WERI-Rb-1 (cell line): ENCODE results near the gene SUN1.

Experiments used
- DNase-seq: peaks from one replicate; pipeline ENCODE4 v3.0.0-alpha.2; 2020
- H3K27ac ChIP-seq: fragments of 250-450 bp; sonication (Bioruptor Pico); 2 replicates; pipeline ENCODE4 v1.5.1; 2020; ENCODE audit warnings: mild to moderate bottlenecking, moderate library complexity
- H3K27me3 ChIP-seq: fragments of 250-450 bp; sonication (Bioruptor Pico); 2 replicates; pipeline ENCODE4 v1.5.1; 2021; ENCODE audit warnings: mild to moderate bottlenecking, low read depth, moderate library complexity; ENCODE audit not compliant: insufficient read depth, severe bottlenecking
- H3K36me3 ChIP-seq: fragments of 250-450 bp; sonication (Bioruptor Pico); 2 replicates; pipeline ENCODE4 v1.5.1; 2020; ENCODE audit warnings: mild to moderate bottlenecking, moderate library complexity
- H3K4me3 ChIP-seq: 2 replicates; pipeline ENCODE4 v1.5.1; 2011; ENCODE audit warnings: low read depth, mild to moderate bottlenecking, control low read depth, low read length
- H3K9me3 ChIP-seq: fragments of 250-450 bp; sonication (Bioruptor Pico); 2 replicates; pipeline ENCODE4 v1.5.1; 2021; ENCODE audit warnings: mild to moderate bottlenecking, moderate library complexity; ENCODE audit not compliant: severe bottlenecking
- CTCF ChIP-seq: IDR thresholded peaks from 2 replicates; pipeline ENCODE4 v1.5.1; 2011; ENCODE audit warnings: low read depth, mild to moderate bottlenecking, control low read depth, inconsistent platforms, low read length

SUN1 gene

GRCh38 chr7:875476-876076 is 43.3 kb downstream of the SUN1 start:
- H3K36me3 ChIP-seq, result peaks cover 48% of the 10 kb centered on the region
- peak overlapping the region; percentile 49; the same call in 1 of the 2 replicates for H3K27ac ChIP-seq
- H3K4me3 ChIP-seq, result no peak overlapping the region
- H3K27me3 ChIP-seq, result no peaks in the 10 kb centered on the region
- no peak for TF ChIP-seq CTCF
- H3K9me3 ChIP-seq, result peaks cover 3% of the 10 kb centered on the region
- no peak for DNase-seq

- DNase-seq, result peak; percentile 94
- Histone ChIP-seq H3K27ac (peak within 1 kb of the TSS; percentile 91), H3K27me3 (no peaks in the 10 kb centered on the region), H3K9me3 (peaks cover 3% of the 10 kb centered on the region), H3K36me3 (peaks cover 51% of the 10 kb centered on the region), H3K4me3 (peak within 1 kb of the TSS; percentile 92)
- no peak for TF ChIP-seq CTCF
Observed at GRCh38 chr7:876077-876971, 44.0 kb downstream of the SUN1 start, which contains the start of gene GET4. GET4 (plus strand) TSS chr7:876554; CDS start chr7:876646, 92 bp downstream.

- Histone ChIP-seq H3K27me3 (no peaks in the 10 kb centered on the region), H3K27ac (peak overlapping the region; percentile 91), H3K36me3 (peaks cover 51% of the 10 kb centered on the region), H3K4me3 (peak overlapping the region; percentile 92), H3K9me3 (peaks cover 3% of the 10 kb centered on the region)
- TF ChIP-seq CTCF, result no peak
- DNase-seq, result peak; percentile 37
Observed at GRCh38 chr7:876972-877311, 44.7 kb downstream of the SUN1 start.

- DNase-seq, result peak; percentile 70
- H3K27ac ChIP-seq, result peak overlapping the region; percentile 91
- H3K9me3 ChIP-seq, result peaks cover 3% of the 10 kb centered on the region
- no peaks in the 10 kb centered on the region for H3K27me3 ChIP-seq
- H3K36me3 ChIP-seq, result peaks cover 47% of the 10 kb centered on the region
- TF ChIP-seq CTCF, result no peak
- peak overlapping the region; percentile 92 for H3K4me3 ChIP-seq
Observed at GRCh38 chr7:877312-878232, 45.3 kb downstream of the SUN1 start.

- Histone ChIP-seq H3K9me3 (peaks cover 3% of the 10 kb centered on the region), H3K36me3 (peaks cover 33% of the 10 kb centered on the region), H3K4me3 (no peak overlapping the region), H3K27me3 (no peaks in the 10 kb centered on the region), H3K27ac (no peak overlapping the region)
- DNase-seq, result no peak
- TF ChIP-seq CTCF, result no peak
Observed at GRCh38 chr7:879093-879492, 46.8 kb downstream of the SUN1 start.
